ENCODE results near the gene PTGER4. TPM values are rescaled to one million over a fixed set of nuclear protein-coding genes. Genes with fewer than 3 reads are reported as not detected.
"Not testable (repeated sequence)": the region's sequence is repeated elsewhere in the genome, so short reads cannot be mapped to it uniquely, and the experiment has no call there.

The PTGER4 gene
- total RNA-seq, 2 experiments from 2014 or later = 51.4 to 53.8 TPM

- peaks cover 12% of the 10 kb centered on the region for H3K36me3 Mint-ChIP-seq
- DNase-seq = no peak
- peak overlapping the region; percentile 98 for H3K27ac Mint-ChIP-seq
- ATAC-seq (ENCODE audit: low read depth) = no peak
- POLR2A ChIA-PET = interaction anchor here (0.6 to 5.0 kb wide), 7 partner anchors 8 to 249 kb away, joined by 3 to 83 read pairs (median 4); partner anchors contain the start of gene PTGER4
- H3K27me3 Mint-ChIP-seq = no peaks in the 10 kb centered on the region
- H3K9me3 Mint-ChIP-seq = peaks cover 3% of the 10 kb centered on the region
- H3K4me3 Mint-ChIP-seq = peak overlapping the region; percentile 95
- peaks cover 60% of the 10 kb centered on the region for H3K4me1 Mint-ChIP-seq
Observed at GRCh38 chr5:40654377-40654991, 25.2 kb upstream of the PTGER4 start.

DNA sequence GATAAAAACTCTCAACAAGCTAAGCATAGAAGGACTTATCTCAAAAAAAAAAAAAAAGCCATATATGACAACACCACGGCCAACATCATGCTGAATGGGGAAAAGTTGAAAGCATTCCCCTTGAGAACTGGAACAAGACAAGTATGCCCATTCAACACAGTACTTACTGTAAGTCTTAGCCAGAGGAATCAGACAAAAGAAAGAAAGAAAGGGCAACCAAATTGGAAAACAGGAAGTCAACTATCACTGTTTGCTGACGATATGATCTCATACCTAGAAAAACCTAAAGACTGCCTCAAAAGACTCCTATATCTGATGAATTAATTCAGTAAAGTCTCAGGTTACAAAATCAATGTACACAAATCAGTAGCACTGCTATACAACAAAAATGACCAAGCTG is 24.6 kb upstream of the PTGER4 start:
- H3K4me1 Mint-ChIP-seq = peaks cover 53% of the 10 kb centered on the region

GRCh38 chr5:40656091-40656490 is 23.6 kb upstream of the PTGER4 start:
- H3K27me3 Mint-ChIP-seq; H3K4me3 Mint-ChIP-seq; H3K9me3 Mint-ChIP-seq; H3K27ac Mint-ChIP-seq; DNase-seq; ATAC-seq (ENCODE audit: low read depth): not testable (repeated sequence)
- Mint-ChIP-seq H3K4me1 (peaks cover 49% of the 10 kb centered on the region), H3K36me3 (peaks cover 10% of the 10 kb centered on the region)
- POLR2A ChIA-PET = interaction anchor here (5.0 kb wide), 1 partner anchor 25 kb away, joined by 83 read pairs; the partner anchor contains the start of gene PTGER4

More for the DNA sequence above, 24.6 kb upstream of the PTGER4 start:
- DNase-seq (no peak), ATAC-seq (ENCODE audit: low read depth) (peak; percentile 8)
- H3K27ac Mint-ChIP-seq = peak overlapping the region; percentile 98
- H3K9me3 Mint-ChIP-seq = peaks cover 3% of the 10 kb centered on the region
- no peaks in the 10 kb centered on the region for H3K27me3 Mint-ChIP-seq
- H3K4me3 Mint-ChIP-seq = peak overlapping the region; percentile 95
- H3K36me3 Mint-ChIP-seq = peaks cover 12% of the 10 kb centered on the region
- POLR2A ChIA-PET = interaction anchor here (0.6 to 5.0 kb wide), 3 partner anchors 9 to 67 kb away, joined by 3 to 83 read pairs (median 3); partner anchors contain the start of gene PTGER4

DNA sequence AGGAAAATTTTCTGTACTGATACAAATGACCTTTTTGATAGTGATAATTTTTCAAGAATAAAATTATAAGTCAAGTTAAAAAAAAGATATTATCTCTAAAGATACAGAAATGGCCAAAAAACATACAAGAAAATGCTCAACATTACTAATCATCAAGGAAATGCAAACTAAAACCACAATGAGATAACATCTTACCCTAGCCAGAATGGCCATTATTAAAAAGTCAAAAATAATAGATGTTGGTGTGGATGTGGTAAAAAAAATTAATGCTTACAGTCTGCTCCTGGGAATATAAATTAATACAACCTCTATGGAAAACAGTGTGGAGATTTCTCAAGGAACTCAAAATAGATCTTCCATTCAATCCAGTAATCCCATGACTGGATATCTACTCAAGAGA is 22.9 kb upstream of the PTGER4 start:
- H3K27ac Mint-ChIP-seq = no peak overlapping the region

DNA sequence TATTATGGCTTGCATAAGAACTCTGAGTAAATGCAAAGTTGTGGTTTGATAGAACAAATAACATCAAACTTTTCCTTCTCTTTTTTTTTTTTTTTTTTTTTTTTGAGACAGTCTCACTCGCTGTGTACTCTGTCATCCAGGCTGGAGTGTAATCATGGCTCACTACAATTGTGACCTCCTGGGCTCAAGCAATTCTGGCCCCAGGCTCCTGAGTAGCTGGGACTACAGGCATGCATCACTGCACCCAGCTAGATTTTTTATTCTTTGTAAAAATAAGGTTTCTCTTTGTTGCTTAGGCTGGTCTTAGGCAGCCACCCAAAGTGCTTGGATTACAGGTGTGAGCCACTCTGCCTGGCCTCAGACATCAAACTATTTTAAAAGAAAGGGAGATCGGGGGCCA is 19.0 kb upstream of the PTGER4 start:
- Mint-ChIP-seq H3K4me3 (no peak overlapping the region), H3K4me1 (peaks cover 16% of the 10 kb centered on the region), H3K9me3 (peaks cover 3% of the 10 kb centered on the region), H3K27me3 (no peaks in the 10 kb centered on the region), H3K27ac (no peak overlapping the region), H3K36me3 (peaks cover 12% of the 10 kb centered on the region)
- DNase-seq (no peak), ATAC-seq (ENCODE audit: low read depth) (no peak)
- POLR2A ChIA-PET = no interaction called here

More for the DNA sequence above, 22.9 kb upstream of the PTGER4 start:
- Mint-ChIP-seq H3K9me3 (peaks cover 3% of the 10 kb centered on the region), H3K36me3 (peaks cover 10% of the 10 kb centered on the region), H3K27me3 (no peaks in the 10 kb centered on the region), H3K4me3 (no peak overlapping the region), H3K4me1 (peaks cover 47% of the 10 kb centered on the region)
- POLR2A ChIA-PET = no interaction called here
- ATAC-seq (ENCODE audit: low read depth) = no peak
- DNase-seq = no peak

DNA sequence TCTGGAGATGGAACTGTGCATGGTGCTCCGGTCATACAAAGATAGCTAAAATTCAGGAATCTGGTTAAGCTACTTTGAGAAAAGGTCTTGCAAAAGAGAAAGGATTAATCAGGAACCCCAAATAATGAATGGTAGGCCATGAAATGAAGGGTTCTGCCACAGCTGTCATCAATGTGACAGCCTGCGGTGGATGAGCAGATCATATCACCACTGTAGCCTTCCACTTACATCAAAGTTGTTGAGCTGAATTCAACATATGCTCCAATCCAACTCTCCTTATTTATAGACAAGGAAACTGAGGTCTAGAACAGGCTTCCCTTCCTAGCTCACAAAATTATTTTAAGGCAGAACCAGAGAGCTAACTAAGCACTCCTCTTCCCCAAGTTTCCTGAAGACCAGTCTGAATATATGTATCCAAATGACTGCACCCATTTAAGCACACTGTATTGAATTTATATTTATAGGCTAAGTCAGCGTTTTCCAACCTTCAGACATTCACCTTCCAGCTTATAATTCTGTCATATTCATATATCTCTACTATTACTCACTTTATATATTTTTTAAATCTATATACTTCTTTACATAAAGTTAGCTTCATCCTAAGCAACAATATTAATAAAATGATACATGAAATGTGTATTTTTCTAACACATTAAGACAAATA is 13.9 kb upstream of the PTGER4 start:
- Mint-ChIP-seq H3K27ac (no peak overlapping the region), H3K27me3 (peaks cover 3% of the 10 kb centered on the region), H3K36me3 (peaks cover 1% of the 10 kb centered on the region), H3K4me1 (peaks cover 14% of the 10 kb centered on the region), H3K9me3 (no peaks in the 10 kb centered on the region), H3K4me3 (no peak overlapping the region)
- POLR2A ChIA-PET = no interaction called here
- no peak for ATAC-seq (ENCODE audit: low read depth)
- DNase-seq = no peak

- Mint-ChIP-seq H3K4me3 (no peak overlapping the region), H3K4me1 (peaks cover 14% of the 10 kb centered on the region), H3K36me3 (peaks cover 1% of the 10 kb centered on the region), H3K27ac (no peak overlapping the region), H3K27me3 (peaks cover 3% of the 10 kb centered on the region), H3K9me3 (no peaks in the 10 kb centered on the region)
- no peak for DNase-seq
- POLR2A ChIA-PET = no interaction called here
- ATAC-seq (ENCODE audit: low read depth) = no peak
Observed at GRCh38 chr5:40666657-40667056, 13.1 kb upstream of the PTGER4 start.

GRCh38 chr5:40667161-40667663 is 12.5 kb upstream of the PTGER4 start:
- Mint-ChIP-seq H3K36me3 (no peaks in the 10 kb centered on the region), H3K27me3 (peaks cover 3% of the 10 kb centered on the region), H3K9me3 (no peaks in the 10 kb centered on the region), H3K4me3 (no peak overlapping the region), H3K27ac (no peak overlapping the region), H3K4me1 (peaks cover 14% of the 10 kb centered on the region)
- ATAC-seq (ENCODE audit: low read depth) = no peak
- POLR2A ChIA-PET = no interaction called here
- no peak for DNase-seq

DNA sequence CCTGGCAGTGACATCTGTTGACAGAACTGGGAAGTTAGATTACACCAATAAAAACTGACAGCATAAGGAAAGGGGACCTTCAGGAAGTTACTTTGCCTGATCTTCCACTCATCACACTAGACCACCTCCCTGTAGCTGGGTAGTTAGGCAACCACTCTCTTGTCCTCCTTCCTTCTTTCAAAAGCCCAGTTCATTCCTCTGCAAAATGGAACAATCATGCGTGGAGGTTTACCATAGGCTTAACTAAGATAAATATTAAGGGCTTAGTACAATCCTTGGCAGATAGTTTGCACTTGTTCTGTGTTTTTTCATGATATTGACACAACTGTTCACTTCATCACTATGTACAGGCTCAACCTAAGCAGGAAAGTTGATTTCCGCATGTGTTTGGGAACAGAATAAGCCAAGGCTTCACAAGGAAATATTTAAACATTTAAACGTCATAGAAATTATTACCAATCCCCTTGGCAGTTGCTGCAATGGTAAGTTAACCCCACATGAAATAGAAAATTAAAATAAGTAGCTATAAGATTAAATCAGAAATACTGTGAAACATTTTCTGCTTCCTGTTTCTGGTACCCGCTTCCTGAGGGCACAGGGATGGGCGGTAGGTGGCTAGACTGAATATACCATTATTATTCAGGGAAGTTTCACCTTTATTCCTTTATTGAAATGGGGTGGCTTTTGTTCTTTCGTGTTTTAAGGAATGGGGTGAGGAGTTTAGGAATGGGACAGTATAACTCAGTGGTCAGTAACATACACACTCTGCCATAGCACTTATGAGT is 9.9 kb upstream of the PTGER4 start:
- Mint-ChIP-seq H3K27ac (no peak overlapping the region), H3K36me3 (no peaks in the 10 kb centered on the region), H3K4me1 (peaks cover 33% of the 10 kb centered on the region), H3K27me3 (peaks cover 3% of the 10 kb centered on the region), H3K9me3 (no peaks in the 10 kb centered on the region), H3K4me3 (no peak overlapping the region)
- ATAC-seq (ENCODE audit: low read depth) (no peak), DNase-seq (no peak)
- POLR2A ChIA-PET = no interaction called here

DNA sequence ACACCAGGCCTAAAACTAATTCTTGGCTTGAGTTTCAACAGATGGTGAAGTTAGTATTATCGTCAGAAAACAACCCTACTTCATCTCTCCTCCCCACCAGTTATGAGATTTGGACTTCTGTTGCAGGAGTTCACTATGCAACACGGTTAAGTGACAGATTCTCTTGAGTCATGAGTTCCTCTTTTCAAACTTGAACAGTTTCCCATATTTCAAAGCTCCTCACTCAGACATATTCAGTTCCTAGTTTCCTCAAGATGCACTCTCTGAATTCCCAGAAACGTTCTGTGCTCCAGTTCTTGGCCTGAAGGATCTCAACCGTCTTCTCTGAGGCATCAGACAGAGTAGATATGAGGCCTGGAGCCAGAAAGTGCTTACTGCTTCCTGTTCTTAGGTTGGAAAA is 7.3 kb upstream of the PTGER4 start:
- Mint-ChIP-seq H3K36me3 (peaks cover 2% of the 10 kb centered on the region), H3K4me1 (peaks cover 54% of the 10 kb centered on the region), H3K27me3 (peaks cover 2% of the 10 kb centered on the region), H3K9me3 (no peaks in the 10 kb centered on the region), H3K4me3 (no peak overlapping the region), H3K27ac (peak overlapping the region; percentile 39)
- no peak for DNase-seq
- ATAC-seq (ENCODE audit: low read depth) = no peak
- POLR2A ChIA-PET = no interaction called here

DNA sequence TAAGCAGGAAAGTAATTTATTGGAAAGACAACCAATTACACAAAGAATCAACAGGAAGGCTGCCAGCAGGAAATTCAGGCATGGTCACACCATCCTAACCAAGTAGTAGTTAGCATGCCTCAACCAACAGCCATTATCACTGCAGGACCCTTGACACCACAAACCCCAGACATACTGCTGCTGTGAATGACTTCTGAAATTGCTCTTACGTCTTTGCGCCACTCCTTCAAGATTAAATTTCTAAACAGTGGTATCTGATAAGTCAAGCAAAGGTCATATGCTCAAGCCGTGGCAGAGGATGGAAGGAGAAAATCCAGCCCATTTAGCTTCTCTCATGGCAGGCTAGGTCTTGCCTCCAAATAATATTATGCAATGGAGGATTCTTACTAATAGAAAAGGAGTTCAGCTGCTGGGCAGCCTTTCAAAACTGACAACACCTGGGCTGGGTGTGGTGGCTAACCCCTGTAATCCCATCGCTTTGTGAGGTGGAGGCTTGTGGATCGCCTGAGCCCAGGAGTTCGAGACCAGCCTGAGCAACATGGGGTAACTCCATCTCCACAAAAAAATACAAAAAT is 5.0 kb upstream of the PTGER4 start:
- Mint-ChIP-seq H3K9me3 (no peaks in the 10 kb centered on the region), H3K4me3 (no peak overlapping the region), H3K27me3 (no peaks in the 10 kb centered on the region), H3K27ac (no peak overlapping the region), H3K36me3 (peaks cover 2% of the 10 kb centered on the region), H3K4me1 (peaks cover 58% of the 10 kb centered on the region)
- ATAC-seq (ENCODE audit: low read depth) (no peak), DNase-seq (no peak)
- POLR2A ChIA-PET = no interaction called here

DNA sequence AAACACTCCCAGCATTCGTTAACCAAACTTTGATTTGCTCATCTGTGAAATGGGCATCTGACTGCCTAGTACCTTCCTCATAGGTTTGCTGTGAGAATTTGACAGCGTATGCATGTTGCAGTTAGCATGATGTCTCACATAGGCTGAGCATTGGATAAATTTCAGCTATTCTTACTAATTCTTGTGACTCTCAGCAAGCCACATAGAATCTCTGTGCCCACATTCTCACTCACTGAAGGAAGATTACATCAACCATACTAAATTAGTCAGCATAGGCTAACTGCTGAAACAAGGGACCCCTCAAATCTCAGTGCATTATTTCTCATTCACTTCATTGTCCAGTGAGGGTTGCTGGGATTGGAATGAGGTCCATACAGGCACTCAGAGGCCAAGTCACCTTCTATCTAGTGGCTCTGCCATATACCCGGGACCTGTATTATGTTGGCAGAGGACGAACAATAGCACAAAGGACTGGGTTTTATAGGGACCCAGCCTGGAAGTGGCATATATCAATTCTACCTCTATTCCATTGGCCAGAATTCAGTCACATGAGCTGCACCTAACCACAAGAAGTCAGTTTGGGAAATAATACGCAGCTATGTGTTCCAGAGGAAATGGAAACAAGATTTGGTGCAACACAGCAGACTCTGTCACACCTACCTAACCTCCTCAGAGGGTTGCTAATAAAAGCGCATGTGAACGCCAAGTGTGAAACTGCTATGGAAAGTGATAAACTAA is 4.2 kb upstream of the PTGER4 start:
- ATAC-seq (ENCODE audit: low read depth) = no peak
- Mint-ChIP-seq H3K4me3 (no peak overlapping the region), H3K27ac (peak overlapping the region; percentile 26), H3K4me1 (peaks cover 50% of the 10 kb centered on the region), H3K36me3 (peaks cover 6% of the 10 kb centered on the region), H3K9me3 (no peaks in the 10 kb centered on the region), H3K27me3 (no peaks in the 10 kb centered on the region)
- POLR2A ChIA-PET = interaction anchor here (0.6 to 1.1 kb wide), 3 partner anchors 22 to 317 kb away, joined by 3 to 5 read pairs (median 4); no protein-coding TSS in a partner anchor
- no peak for DNase-seq

Measured in activated naive CD8-positive, alpha-beta T cell treated with anti-CD3 and anti-CD28 coated beads, Interleukin-2, amount 10 ng/mL, durations not matched to agents 7 days and 5 days (primary cell).